Measurements from ENCODE around the gene ZBTB9. TPM values are rescaled to one million over a fixed set of nuclear protein-coding genes. Genes with fewer than 3 reads are reported as not detected.

The ZBTB9 gene
- total RNA-seq, 1 experiment from 2014 or later: 11.2 TPM

- no peak for DNase-seq (ENCODE audit: low spot score)
Observed at GRCh38 chr6:33418690-33419291, 35.6 kb upstream of the ZBTB9 start.

DNA sequence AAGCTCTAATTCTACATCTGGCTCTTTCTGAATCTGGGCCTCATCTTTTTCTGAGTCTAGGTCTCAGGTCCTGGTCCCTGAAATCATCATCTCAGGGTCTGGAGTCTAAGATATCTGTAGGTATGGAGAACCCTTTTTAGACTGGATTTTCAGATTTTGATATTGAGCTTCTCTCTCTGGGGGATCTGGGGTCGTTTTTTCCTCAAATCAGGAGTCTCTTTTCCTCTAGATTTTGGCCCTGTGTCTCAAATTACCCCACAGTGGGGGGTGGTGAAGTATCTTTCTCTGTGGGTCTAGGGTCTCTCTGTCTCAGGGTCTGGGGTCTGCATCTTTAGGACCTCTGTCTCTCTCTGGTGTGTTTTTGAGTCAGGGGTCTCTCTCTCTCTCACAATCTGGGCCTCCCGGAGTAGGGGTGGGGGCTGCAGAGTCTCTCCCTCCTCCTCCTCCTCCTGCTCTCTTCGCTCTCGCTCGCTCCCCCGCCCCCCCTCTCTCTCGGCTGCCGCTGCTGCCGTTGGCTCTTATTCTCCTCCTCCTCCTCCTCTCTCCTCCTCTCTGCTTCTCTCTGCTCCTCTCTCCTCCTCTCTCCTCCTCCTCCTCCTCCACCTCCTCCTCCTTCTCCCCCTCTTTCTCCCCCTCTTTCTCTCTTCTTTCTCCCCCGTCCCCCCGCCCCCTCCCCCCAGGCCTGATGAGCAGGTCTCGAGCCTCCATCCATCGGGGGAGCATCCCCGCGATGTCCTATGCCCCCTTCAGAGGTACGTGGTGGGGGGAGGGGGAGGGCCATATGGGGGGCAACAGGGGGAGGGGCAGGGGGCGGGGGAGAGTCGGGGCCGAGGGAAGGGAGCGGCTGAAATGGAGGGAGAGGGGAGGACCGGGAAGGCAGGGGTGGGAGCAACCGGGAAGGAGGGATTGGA is 34.5 kb upstream of the ZBTB9 start, which contains the start of gene SYNGAP1:
SYNGAP1 (plus strand) TSS at position 486 of the 911 bp plus-strand sequence; CDS start at position 686, 200 bp downstream.
- no peak for DNase-seq (ENCODE audit: low spot score)

GRCh38 chr6:33420491-33421343 is 33.7 kb upstream of the ZBTB9 start:
- no peak for DNase-seq (ENCODE audit: low spot score)

DNA sequence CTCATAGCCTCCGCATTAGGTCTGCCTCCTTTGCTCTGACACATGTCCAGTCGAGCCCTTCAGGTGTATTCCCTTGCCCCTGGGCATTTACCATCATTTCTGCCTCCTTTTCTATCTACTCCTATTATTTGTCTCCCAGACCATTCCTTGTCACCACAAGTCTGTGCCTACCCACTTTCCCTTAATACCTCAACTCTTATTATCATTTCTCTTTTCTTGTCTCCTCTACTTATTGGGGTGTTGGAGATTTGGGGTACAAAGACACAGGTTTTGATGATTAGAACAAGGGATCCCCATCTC is 33.1 kb upstream of the ZBTB9 start:
- DNase-seq (ENCODE audit: low spot score): no peak

GRCh38 chr6:33423777-33424176 is 30.6 kb upstream of the ZBTB9 start:
- DNase-seq (ENCODE audit: low spot score): no peak

DNA sequence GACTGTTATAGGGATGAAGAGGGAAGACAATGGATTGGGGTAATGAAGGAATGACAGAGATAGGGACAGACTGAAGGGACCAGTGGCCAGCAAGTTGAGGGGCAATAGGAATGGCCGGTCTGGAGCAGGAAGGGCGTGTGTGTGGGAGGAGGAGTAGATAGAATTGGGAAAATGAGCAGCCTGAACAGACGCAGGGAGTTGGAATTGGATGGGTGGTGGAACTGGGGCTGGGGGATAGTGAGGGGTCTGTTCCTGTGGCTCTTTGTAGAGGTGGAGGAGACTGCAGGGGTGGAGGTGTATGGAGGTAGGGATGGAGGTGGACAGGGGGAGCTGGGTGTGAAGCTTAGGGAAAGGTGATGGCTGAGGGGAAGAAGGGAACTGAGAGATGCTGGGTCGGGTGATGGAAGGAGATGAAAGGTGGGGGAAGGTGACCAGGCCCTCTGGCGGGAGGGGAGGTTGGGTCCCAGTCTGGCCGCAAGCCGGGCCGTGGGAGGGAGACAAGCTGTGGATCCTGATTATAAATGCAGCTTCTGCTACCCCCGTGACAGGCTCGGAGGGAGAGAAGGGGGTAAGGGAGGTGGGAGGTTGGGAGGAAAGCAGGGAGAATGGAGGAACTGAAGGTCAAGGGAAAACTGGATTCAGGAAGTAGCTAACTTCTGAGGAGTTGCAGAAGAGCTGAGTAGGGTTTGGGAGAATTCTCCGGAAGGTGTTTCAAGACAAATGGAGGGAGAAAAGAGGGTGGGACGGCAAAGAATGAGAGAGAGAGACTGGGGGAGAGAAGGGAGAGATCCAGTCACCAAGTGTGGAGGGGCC is 29.3 kb upstream of the ZBTB9 start:
- no peak for DNase-seq (ENCODE audit: low spot score)

GRCh38 chr6:33425668-33426577 is 28.5 kb upstream of the ZBTB9 start:
- DNase-seq (ENCODE audit: low spot score): peak; percentile 62

- no peak for DNase-seq (ENCODE audit: low spot score)
Observed at GRCh38 chr6:33426590-33427511, 27.5 kb upstream of the ZBTB9 start.

GRCh38 chr6:33427585-33428223 is 26.7 kb upstream of the ZBTB9 start:
- peak; percentile 28 for DNase-seq (ENCODE audit: low spot score)

DNA sequence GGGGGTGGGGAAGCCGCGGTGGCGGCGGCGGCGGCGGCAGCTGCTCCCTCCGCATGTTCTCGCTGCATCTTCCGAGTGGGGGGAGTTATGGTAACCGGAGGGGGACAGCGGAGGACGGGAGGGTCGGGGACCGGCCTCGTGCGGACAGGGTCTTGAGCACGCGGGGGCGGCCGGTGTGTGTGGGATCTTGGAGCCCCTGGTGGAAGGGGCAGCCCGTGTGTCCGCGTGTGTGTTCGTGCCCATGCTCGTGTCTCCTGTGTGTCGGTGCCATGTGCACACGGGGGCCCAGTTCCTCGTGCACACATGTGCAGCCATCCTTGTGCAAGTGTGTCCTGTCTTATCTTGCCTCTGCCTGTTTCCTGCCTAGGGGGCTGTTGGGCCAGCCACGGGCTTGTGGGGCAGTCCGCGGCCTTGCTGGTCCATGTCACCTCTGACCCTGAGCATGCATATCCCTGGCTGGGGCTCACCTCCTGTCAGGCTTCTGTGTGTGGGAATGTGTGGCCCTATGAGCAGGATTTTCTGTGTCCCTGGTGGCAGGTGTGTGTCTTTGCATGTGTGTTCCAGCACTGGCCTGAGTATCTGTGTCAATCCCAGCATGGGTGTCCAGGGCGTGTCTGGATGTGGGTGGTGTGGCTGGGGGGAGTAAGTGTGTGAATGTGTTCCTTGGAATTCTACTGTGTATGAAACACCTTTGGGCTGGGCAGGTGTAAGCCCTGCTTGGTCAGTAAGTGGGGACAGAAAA is 26.0 kb upstream of the ZBTB9 start:
- DNase-seq (ENCODE audit: low spot score): peak; percentile 58

DNA sequence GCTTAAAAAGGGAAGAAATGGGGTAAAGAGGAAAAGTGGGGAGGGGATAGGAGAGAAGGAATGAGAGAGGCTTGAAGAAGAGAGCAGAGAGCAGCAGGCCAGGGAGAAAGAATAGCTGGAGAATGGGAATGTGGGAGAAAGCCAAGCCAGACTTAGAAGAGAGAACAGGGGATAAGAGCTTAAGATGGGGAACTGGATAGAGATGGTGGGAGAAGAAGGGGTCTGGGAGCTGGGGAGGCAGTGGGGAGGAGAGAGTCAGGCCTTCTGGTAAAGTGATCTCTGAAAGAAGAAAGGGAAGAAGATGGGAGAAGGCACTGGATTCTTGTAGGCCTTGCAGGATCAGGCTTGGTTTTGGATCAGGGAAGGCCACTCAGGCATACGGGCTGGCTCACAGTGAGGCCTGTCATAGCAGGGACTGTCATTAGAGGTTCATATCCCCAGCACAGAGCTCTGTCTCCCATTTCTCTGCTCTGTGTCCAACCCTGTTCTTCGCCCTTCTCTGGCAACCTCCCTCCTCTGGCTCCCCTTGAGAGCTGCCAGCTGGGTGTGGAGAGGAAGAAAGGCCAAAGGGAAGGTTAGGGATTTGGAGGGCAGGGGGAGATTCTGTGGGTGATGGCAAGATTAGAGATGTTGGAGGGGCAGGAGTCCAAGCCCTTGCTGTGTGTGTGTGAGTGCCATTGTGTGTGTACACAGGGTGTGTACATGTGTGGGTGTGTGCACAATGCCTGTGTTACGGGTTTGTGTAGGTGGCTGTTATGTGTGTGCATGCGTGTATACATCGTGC is 25.2 kb upstream of the ZBTB9 start:
- DNase-seq (ENCODE audit: low spot score): no peak

GRCh38 chr6:33429750-33430052 is 24.7 kb upstream of the ZBTB9 start:
- DNase-seq (ENCODE audit: low spot score): no peak

DNA sequence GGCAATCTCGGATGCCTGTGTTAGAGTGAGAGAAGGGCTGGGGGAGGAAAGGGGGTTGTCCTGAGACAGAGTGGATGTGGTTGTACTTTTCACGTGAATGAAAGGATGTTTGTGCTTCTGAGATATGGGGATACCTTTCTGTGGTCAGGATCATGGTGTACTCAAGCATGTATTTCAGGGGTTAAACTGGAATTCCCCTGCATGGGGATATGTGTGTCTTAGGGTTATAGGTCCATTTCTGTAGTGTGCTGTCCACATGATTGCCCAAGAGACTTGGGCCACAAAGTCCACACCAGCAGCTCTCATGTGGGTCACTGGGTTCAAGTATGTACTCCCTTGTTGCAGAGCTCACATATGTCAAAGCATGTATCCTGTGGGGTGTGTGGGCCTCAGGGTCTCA is 24.0 kb upstream of the ZBTB9 start:
- DNase-seq (ENCODE audit: low spot score): no peak

DNA sequence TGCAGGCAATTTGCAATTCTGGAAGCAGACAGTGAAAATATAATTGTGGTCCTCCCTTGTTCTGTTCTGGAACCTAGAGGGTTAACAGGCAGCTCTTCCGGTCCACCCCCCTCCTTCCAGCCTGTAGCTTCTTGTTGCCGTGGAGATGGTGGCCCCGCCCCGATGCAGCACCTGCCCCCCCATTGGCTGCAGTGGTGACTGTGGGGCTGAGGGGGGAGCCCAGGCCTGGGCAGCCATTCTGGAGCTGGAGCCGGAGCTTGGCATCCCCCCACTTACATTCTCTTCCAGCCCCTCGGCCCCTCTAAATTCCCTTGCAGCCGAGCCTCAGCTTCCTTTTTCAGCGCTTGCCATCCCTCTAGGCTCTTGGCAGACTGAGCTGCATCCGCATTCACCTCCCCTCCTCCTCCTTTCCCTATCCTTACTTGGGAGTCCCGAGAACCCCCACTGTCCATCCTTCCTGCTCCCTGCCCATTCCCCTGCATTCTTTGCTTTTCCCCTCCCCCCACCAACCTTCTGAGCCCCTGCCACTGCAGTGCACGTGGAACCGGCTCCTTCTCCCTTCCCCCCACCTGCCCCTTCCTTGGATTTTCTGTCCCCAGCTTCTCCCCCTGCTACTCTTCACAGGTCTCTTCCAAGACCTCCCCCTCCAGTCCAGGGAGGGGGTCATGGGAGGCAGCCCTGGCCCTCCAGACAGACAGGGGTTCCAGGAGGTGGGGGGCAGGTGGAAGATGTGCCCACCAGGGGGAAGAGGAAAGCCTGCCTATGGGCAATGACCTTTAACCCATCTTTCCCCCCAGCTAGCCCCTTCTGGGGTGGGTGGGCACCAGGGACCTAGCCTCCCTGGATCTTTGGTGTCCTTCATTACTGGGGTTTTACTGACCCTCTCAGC is 23.1 kb upstream of the ZBTB9 start:
- peak; percentile 47 for DNase-seq (ENCODE audit: low spot score)

DNA sequence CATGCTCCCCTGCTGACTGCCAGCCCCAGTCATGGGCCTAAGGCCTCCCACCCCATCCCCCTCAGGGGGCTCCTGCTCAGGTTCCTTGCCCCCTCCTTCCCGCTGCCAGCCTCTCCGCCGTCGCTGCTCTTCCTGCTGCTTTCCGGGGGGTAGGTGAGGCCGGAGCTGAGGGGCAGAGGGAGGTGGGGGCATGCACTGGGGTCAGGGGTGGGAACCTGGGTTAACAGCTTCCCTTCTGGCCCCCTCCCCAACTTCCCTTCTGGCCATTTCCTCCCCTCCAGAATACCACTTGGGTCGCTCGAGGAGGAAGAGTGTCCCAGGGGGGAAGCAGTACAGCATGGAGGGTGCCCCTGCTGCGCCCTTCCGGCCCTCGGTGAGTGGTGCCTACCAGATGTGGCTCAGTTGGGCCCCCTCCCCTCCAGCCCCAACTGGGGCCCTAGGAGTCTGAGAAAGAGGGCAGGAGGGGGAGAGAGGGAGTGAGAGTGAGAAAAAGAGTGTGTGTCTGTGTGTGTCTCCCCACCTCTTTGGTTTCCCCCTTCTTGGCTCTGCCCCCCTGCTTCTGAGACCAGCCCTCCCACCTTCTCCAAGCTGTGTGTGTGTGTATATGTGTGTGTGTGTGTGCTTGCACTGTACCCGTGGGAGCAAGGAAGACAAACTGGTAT is 22.4 kb upstream of the ZBTB9 start:
- DNase-seq (ENCODE audit: low spot score): no peak

DNA sequence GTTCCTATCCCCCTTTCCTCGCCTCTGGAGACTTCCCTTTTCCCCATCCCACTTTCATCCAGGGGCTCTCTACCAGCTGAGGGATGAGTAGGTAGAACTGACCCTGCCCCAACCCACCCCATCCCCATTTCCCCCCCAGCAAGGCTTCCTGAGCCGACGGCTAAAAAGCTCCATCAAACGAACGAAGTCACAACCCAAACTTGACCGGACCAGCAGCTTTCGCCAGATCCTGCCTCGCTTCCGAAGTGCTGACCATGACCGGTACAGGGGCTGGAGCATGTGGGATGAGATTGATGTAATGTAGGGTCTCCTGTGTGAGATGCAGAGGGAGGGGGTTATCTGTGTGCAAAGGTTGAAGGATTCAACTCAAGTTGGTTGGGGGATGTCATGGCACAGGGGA is 21.8 kb upstream of the ZBTB9 start:
- no peak for DNase-seq (ENCODE audit: low spot score)

Data from HT-29 (cell line).